OCI-LY3 (cell line): Measurements from ENCODE around the gene TFEB.

Experiments used
- CTCF ChIP-seq: fragments of 200-600, 300-600 bp; sonication (generic); IDR thresholded peaks from 2 replicates; pipeline ENCODE4 v1.5.1; 2014; ENCODE audit warnings: antibody characterized with exemption, low read length, low read depth
- EZH2phosphoT487 ChIP-seq: fragments of 200-600 bp; shearing (Covaris generic); IDR thresholded peaks from 2 replicates; pipeline ENCODE4 v1.6.1; 2018; ENCODE audit warnings: antibody characterized with exemption, mixed run types, low read depth

GRCh38 chr6:41768545-41769308 lies 33.3 kb upstream of the TFEB start:
- TF ChIP-seq CTCF, result no peak
- TF ChIP-seq EZH2phosphoT487, result no peak
